Caki2 (cell line): Measurements from ENCODE around the gene NXN. TPM values are rescaled to one million over a fixed set of nuclear protein-coding genes. Genes with fewer than 3 reads are reported as not detected.
"Not testable (repeated sequence)": the region's sequence is repeated elsewhere in the genome, so short reads cannot be mapped to it uniquely, and the experiment has no call there.

Source experiments
- DNase-seq: peaks from one replicate; pipeline ENCODE4 v3.0.0-alpha.2; 2015; ENCODE audit warnings: low read depth
- in situ Hi-C: cut with HindIII; loops from 2 replicates; pipeline ENCODE4 v1.10.0; 2016; ENCODE audit warnings: low sequenced_read_pairs, low pct_unique_long_range_greater_than_20kb, mixed read lengths
- total RNA-seq: library from RNA; depleted of rRNA; stranded (reverse); fragments of >200 nt; shearing (Covaris generic); gene quantifications from 2 replicates; pipeline ENCODE4 v1.2.3, GENCODE V29; 2014; ENCODE audit warnings: low replicate concordance

Gene NXN
- total RNA-seq, 1 experiment from 2014 or later = 65.7 TPM

DNA sequence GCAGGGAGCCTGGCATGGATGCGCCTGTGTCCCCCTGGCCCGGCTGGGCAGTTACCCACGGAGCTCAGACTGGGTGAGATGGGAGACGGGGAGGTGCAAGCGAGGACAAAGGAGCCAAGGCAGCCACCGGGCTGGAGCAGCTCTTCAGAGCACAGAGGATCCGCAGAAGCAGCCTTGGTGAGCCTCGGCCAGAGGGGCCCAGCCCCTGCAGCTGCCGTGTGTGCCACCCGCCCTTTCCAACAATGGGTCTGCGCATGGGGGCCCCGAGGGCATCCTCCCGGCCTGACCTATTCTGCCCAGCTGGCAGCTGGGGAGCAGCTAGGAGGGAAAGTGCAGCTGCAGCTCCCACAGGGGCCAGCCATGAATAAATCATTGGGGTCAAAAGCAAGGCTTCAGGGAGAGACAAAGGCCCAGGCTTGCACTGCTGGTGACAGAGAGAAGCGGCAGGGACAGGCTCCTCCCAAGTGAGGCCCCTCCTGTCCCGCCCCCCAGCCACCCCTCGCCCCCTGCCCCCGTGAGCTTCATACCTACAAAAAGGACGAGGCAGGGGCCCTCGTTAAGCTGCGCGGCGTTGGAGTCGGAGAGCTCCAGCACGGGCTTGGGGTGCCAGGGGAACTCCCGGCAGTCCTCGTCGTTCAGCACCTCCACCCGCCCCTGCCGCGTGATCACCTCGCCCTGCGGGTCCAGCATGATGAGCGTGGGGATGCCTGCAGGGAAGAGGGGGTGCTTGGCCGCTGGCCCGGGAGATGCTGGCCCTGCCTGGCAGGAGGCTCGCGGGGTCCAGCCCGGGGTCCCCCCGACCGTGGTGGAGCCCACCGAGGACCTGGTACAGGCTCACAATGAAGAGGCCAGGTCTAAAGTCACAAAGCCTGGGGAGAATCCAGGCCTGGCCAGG, 174.8 kb downstream of the NXN start:
- in situ Hi-C loops = no loop called here
- DNase-seq = no peak

DNA sequence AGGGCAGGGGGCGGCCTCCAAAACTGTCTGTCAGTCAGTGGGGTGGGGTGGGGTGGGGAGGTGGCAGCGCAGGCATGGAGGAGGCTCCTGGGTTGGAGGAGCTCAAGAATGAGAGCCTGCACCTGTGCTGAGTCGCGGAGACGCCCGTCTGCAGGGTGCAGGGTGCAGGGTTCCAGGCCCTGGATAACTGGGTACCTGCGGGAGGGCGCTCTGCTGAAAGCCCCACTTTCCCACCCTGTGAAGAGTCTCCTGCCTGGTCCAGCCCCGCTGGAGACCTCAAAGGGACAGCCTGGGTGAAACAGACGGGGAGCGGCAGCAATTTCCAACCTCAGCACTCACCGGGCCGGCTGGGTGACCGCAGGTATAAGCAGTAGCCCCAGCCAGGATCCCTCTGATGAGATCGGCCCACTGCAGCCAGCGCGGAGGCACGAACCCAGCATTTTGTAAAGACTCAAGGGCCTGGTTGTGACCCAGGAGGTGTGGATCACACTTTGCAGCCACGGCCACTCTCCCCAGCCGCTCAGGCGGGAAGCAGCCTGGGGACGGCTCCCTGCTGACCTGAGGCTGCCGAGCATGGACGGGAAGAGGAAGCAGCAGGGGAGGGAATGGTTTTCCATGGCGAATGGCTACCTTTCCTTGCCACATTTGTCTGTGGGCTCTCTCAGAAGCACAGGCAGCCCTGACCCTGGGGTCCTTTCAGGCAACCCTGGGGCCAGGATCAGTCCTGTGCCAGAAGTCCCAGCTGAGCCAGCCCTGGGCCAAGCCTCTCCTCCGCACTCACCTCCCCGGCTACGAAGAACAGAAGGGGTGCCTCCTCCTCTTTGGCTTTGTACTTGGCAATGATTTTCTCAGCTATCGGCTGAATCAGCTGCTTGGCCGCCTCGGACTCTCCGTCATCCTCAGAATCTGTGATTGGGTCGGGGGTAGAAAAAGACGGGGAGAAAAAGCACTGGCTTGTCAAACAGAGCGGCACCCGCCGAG, 176.4 kb downstream of the NXN start:
- no peak for DNase-seq
- in situ Hi-C loops = no loop called here

- in situ Hi-C loops = no loop called here
- no peak for DNase-seq
Measured at GRCh38 chr17:802481-802880, 177.1 kb downstream of the NXN start.

- DNase-seq = peak; percentile 68
- in situ Hi-C loops = no loop called here
Measured at GRCh38 chr17:801660-802059, 177.9 kb downstream of the NXN start.

DNA sequence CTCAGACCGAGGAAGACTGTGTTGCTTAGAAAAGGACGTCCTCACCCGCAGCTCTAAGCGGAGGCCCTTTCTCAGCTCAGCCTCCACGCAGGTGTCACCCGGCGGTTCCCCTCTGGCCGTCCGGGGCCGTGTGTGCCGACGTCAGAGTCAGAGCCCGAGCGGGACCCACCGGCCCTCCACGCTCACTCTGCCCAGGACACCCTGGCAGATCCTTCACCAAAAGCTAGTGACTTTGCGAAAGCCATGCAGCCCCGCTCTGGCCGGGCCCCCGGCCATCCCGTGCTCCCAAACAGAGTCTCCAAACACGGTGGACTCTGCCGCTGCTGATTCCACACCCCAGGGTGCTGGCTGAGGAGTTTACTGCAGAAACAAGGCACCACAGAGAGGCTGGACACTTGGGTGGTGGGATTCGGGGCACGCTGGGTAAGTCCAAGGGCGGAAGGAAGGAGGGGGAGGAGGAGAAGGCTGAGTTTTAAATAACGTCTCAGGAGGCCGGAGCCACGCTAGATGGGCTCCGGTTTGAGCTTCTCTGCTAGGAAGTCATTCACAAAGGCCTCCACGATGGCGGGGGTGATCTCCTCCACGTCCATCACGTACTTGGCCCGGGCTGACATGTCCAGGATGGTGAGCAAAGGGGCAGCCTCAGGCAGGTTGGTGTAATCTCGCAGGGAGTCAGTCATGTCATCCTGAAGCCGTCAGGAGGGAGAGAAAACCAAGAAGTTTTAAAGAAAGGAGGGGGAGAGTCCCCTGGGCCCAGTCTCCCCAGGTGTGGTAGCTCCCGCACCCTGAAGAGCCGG, 178.9 kb downstream of the NXN start:
- in situ Hi-C loops = no loop called here
- no peak for DNase-seq

DNA sequence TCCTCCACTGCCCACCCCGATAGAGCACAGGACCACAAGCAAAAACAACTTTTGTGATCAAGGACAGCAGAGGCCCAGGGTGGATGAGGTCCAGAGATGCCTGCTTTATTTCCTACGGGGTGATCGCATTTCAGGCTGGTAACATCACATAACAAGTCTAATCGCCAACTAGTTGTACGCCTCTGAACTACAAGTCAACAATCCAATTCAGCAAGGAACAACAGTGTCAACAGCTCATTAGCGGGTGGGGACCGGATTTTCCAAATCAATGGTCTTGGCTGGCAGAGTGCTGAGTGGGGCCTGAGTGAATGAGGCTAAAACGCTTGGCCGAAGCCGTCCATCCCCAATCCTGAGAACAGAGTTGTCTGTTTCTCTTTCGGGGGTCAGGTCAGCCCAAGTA, 180.3 kb downstream of the NXN start:
- in situ Hi-C loops = no loop called here
- no peak for DNase-seq

DNA sequence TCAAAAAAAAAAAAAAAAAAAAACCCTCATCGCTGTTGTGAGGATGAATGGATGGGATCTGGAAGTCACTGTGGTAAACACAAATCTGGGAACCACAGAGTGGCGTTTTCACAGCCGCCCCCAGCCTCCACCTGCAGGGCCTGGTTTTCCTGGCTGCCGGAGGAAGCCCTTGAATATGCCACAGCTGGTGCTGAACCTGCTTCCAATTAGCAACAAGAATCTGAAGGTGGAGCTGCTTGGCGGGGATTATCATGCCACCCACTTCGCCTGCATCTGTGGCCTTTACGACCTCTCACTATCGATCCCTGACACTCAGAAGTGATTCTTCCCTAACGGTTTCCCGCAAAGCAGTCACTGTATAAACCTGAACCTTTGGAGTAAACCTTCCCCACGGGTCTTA, 181.3 kb downstream of the NXN start:
- in situ Hi-C loops = no loop called here
- no peak for DNase-seq

- in situ Hi-C loops = no loop called here
- DNase-seq = no peak
Measured at GRCh38 chr17:797236-797840, 182.2 kb downstream of the NXN start.

DNA sequence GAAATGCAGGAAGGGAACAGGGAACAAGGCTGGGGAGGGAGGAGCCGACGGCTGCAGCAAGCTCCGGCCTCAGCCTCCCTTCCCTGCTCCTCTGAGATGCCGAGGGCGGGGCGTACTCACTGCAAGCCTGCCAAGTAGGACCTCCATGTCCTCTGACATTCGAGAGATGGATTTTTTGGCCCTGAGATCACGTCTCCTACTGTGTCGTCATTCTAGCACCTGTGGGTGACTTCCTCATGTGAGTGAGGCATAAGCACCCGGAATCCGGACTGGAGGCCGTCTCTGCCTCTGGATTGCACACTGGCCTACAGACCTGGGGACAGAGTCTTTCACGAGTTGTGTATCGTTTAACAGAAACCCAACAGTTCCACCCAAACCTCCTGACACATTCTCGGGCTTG, 183.0 kb downstream of the NXN start:
- in situ Hi-C loops = no loop called here
- no peak for DNase-seq

GRCh38 chr17:795721-796120, 183.9 kb downstream of the NXN start:
- DNase-seq = no peak
- in situ Hi-C loops = no loop called here

- in situ Hi-C loops = no loop called here
Measured at GRCh38 chr17:795276-795675, 184.3 kb downstream of the NXN start.

DNA sequence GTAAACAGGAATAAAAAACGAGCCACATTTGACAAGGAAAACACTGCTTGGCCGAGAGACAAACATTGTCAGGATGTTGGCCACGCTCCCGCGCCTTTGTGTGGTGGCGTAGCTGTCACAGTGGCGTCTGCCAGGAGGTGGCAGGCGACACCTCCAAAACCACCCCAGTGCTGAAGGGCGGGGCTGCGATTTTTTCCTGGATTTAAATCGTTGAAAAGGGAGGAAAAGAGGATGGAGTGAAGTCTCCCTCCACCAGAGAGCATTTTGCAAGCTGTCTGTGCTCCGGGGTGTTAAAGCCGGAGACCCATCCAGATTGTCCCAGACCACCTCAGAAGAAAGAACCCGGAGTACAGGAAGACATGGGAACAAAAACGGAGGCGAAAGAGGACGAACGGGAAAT, 184.7 kb downstream of the NXN start:
- peak; percentile 64 for DNase-seq
- in situ Hi-C loops = no loop called here

More at GRCh38 chr17:795276-795675, 184.3 kb downstream of the NXN start:
- DNase-seq = no peak

DNA sequence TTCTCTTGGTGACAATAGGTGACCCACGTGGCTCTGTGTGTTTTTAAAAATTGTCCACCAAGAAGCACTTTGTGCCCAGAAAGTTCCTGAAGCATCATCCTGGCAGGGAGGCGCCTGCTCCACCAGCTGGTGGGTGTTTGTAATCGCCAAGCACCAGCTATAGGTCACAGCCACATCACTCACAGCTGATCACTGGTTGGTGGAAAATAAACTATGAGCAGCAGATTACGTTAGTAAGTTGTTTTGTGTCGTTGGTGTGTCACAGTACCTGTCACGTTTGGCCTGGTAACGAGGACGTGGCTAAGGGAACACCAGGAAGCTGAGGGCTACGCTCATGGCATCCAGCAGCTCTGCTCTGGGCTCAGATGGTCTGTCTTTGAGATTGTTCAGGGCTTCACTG, 187.3 kb downstream of the NXN start:
- in situ Hi-C loops = no loop called here
- peak; percentile 30 for DNase-seq

DNA sequence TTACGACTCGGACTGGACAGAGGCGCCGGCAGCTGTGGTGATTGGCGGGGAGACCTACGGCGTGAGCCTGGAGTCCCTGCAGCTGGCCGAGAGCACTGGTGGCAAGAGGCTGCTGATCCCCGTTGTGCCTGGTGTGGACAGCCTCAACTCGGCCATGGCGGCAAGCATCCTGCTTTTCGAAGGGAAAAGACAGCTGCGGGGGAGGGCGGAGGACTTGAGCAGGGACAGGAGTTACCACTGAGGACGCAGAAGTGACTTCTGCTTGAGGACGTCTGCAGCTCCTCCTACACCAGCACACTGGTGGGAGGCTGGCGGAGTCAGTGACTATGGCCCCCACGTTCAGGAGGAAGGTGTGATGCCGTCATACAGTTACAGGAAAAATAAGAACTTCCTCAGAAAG, 187.7 kb downstream of the NXN start:
- in situ Hi-C loops = no loop called here
- DNase-seq = no peak

DNA sequence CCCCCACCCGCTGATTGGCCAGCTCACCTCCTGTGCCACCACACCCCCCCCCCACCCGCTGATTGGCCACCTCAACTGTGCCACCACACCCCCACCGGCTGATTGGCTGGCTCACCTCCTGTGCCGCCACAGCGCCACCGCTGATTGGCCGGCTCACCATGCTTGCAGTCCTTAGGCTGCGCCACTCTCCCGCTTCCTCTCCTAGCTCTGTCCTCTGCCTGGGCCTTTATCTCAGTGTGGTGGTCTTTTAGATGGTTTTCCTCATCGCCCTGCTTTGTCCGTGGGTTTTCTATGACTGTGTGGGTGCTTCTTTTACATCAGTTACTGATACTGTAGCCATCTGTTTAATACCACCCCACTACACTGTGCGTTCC, 188.7 kb downstream of the NXN start:
- in situ Hi-C loops, DNase-seq: not testable (repeated sequence)

GRCh38 chr17:789931-790873, 189.4 kb downstream of the NXN start:
- DNase-seq, in situ Hi-C loops: not testable (repeated sequence)
